Kidney epithelial cell (primary cell): ENCODE results near the gene PCDHGB7. TPM values are rescaled to one million over a fixed set of nuclear protein-coding genes. Genes with fewer than 3 reads are reported as not detected.

Experiments
- DNase-seq: peaks from one replicate; pipeline ENCODE4 v3.0.0-alpha.2; 2010; ENCODE audit warnings: low read depth
- H3K27me3 ChIP-seq: 2 replicates; pipeline ENCODE4 v1.6.0; 2011; ENCODE audit warnings: low read length; ENCODE audit not compliant: control insufficient read depth, insufficient read depth
- H3K36me3 ChIP-seq: 2 replicates; pipeline ENCODE4 v1.5.1; 2011; ENCODE audit warnings: low read length; ENCODE audit not compliant: control insufficient read depth, insufficient read depth
- H3K4me3 ChIP-seq: 2 replicates; pipeline ENCODE4 v1.5.1; 2011; ENCODE audit warnings: low read depth, mild to moderate bottlenecking, control low read depth, low read length
- total RNA-seq: library from RNA; depleted of rRNA; stranded (reverse); fragments of >200 nt; gene quantifications from 2 replicates; pipeline ENCODE4 v1.2.3, GENCODE V29; 2015
- TF ChIP-seq, protein P1 (sequence below): IDR thresholded peaks from 2 replicates; pipeline ENCODE4 v1.5.1; 2011; ENCODE audit warnings: mild to moderate bottlenecking, moderate library complexity, low read length, control low read depth, inconsistent platforms; ENCODE audit not compliant: insufficient read depth, poor library complexity, severe bottlenecking

The PCDHGB7 gene
- total RNA-seq, 1 donor from 2014 or later, result 14.1 TPM

DNA sequence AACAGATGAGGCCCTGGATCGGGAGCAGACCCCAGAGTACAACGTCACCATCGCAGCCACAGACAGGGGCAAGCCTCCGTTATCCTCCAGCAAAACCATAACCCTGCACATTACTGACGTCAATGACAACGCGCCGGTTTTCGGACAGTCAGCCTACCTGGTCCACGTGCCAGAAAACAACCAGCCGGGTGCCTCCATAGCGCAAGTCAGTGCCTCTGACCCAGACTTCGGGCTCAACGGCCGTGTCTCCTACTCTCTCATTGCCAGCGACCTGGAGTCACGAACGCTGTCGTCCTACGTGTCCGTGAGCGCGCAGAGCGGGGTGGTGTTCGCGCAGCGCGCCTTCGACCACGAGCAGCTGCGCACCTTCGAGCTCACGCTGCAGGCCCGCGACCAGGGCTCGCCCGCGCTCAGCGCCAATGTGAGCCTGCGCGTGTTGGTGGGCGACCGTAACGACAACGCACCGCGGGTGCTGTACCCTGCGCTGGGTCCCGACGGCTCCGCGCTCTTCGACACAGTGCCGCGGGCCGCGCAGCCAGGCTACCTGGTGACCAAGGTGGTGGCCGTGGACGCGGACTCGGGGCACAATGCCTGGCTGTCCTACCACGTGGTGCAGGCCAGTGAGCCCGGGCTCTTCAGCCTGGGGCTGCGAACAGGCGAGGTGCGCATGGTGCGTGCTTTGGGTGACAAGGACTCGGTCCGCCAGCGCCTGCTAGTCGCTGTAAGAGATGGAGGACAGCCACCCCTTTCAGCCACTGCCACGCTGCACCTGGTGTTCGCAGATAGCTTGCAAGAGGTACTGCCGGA is 1.8 kb downstream of the PCDHGB7 start:
- Histone ChIP-seq H3K4me3 (no peak overlapping the region), H3K27me3 (peaks cover 22% of the 10 kb centered on the region), H3K36me3 (peaks cover 1% of the 10 kb centered on the region)
- no peak for DNase-seq
- TF ChIP-seq, protein P1, sequence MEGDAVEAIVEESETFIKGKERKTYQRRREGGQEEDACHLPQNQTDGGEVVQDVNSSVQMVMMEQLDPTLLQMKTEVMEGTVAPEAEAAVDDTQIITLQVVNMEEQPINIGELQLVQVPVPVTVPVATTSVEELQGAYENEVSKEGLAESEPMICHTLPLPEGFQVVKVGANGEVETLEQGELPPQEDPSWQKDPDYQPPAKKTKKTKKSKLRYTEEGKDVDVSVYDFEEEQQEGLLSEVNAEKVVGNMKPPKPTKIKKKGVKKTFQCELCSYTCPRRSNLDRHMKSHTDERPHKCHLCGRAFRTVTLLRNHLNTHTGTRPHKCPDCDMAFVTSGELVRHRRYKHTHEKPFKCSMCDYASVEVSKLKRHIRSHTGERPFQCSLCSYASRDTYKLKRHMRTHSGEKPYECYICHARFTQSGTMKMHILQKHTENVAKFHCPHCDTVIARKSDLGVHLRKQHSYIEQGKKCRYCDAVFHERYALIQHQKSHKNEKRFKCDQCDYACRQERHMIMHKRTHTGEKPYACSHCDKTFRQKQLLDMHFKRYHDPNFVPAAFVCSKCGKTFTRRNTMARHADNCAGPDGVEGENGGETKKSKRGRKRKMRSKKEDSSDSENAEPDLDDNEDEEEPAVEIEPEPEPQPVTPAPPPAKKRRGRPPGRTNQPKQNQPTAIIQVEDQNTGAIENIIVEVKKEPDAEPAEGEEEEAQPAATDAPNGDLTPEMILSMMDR, result no peak

DNA sequence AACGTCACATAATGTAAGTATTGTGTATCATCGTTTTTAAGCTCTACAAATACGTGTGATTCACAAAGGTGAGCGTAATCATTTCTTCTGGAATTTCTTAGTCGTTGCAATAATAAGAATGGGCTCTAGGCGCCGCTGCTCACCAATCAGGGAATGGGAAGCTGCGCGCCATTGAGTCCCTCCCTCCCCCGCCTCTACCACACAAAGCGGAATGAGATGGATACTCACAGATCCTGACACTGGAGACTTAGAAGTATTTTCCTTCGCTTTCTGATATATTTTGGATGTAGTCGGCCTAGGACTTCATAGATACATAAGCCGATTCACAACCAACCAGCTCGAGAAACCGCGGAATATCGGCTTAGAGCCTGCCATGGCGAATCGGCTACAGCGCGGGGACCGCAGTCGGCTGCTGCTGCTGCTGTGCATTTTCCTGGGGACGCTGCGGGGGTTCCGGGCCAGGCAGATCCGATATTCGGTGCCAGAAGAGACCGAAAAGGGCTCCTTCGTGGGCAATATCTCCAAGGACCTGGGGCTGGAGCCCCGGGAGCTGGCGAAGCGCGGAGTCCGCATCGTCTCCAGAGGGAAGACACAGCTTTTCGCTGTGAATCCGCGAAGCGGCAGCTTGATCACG is 3.5 kb downstream of the PCDHGB7 start, which contains the start of gene PCDHGA11:
Gene PCDHGA11, plus strand, starts transcription at position 197 of the 634 bp plus-strand sequence. Its CDS starts 177 bp downstream, at position 374.
- Histone ChIP-seq H3K36me3 (peaks cover 1% of the 10 kb centered on the region), H3K27me3 (peaks cover 19% of the 10 kb centered on the region), H3K4me3 (peak within 1 kb of the TSS; percentile 42)
- DNase-seq, result no peak
- TF ChIP-seq, protein P1, result peak; percentile 46

DNA sequence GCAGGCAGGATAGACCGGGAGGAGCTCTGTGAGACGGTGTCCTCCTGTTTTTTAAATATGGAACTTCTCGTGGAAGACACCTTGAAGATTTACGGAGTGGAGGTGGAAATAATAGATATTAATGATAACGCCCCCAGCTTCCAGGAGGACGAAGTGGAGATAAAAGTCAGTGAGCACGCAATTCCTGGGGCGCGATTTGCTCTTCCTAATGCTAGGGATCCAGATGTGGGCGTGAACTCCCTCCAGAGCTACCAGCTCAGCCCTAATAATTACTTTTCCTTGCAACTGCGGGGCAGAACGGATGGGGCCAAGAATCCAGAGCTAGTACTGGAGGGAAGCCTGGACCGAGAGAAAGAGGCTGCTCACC is 4.0 kb downstream of the PCDHGB7 start:
- Histone ChIP-seq H3K36me3 (peaks cover 1% of the 10 kb centered on the region), H3K4me3 (peak overlapping the region; percentile 42), H3K27me3 (peaks cover 19% of the 10 kb centered on the region)
- no peak for DNase-seq
- TF ChIP-seq, protein P1, result no peak

DNA sequence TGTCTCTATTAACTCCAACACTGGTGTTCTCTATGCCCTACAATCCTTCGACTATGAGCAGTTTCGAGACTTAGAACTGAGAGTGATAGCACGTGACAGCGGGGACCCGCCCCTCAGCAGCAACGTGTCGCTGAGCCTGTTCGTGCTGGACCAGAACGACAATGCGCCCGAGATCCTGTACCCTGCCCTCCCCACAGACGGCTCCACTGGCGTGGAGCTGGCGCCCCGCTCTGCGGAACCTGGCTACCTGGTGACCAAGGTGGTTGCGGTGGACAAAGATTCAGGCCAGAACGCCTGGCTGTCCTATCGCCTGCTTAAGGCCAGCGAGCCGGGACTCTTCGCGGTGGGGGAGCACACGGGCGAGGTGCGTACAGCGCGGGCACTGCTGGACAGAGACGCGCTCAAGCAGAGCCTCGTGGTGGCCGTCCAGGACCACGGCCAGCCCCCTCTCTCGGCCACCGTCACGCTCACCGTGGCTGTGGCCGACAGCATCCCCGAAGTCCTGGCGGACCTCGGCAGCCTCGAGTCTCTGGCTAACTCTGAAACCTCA is 5.3 kb downstream of the PCDHGB7 start:
- TF ChIP-seq, protein P1, result no peak
- Histone ChIP-seq H3K27me3 (peaks cover 19% of the 10 kb centered on the region), H3K36me3 (peaks cover 1% of the 10 kb centered on the region), H3K4me3 (no peak overlapping the region)
- DNase-seq, result no peak

DNA sequence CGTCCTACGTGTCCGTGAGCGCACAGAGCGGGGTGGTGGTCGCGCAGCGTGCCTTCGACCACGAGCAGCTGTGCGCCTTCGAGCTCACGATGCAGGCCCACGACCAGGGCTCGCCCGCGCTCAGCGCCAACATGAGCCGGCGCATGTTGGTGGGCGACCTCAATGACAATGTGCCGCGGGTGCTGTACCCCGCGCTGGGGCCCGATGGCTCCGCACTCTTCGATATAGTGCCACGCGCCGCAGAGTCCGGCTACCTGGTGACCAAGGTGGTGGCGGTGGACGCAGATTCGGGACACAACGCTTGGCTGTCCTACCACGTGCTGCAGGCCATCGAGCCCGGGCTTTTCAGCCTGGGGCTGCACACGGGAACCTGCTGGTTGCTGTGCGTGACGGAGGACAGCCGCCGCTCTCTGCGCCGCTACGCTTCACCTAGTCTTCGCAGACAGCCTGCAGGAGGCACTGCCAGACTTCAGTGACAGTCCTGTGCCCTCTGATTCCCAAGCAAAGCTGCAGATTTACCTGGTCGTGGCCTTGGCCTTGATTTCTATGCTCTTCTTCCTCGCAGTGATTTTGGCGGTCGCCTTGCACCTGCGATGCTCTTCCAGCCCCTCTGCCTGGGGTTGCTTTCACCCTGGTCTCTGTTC is 10.4 kb downstream of the PCDHGB7 start:
- no peak for DNase-seq
- TF ChIP-seq, protein P1, result no peak
- Histone ChIP-seq H3K4me3 (no peak overlapping the region), H3K36me3 (no peaks in the 10 kb centered on the region), H3K27me3 (peaks cover 12% of the 10 kb centered on the region)
